Gastrocnemius medialis (tissue), 4 donors: ENCODE results near the gene NTMT1.

Experiments
- POLR2A ChIP-seq, 2 donors: fragments of 450-650 bp; IDR thresholded peaks; one replicate each; pipeline ENCODE4 v1.6.1; 2017; ENCODE audit warnings: antibody characterized with exemption in 2 of 2, mild to moderate bottlenecking in 2 of 2, moderate library complexity in 2 of 2
- TF ChIP-seq, protein P1 (sequence below), 5 experiments: fragments of 450-650 bp in 3 of 5; fragments of 200-600 bp in 2 of 5; sonication (generic) in 2 of 5; IDR thresholded peaks in 4 of 5; conservative IDR thresholded peaks in 1 of 5; 1 replicate in 4 of 5; 2 replicates in 1 of 5; pipeline ENCODE4 v1.5.1; 2016 to 2019; ENCODE audit warnings: antibody characterized with exemption in 5 of 5, mild to moderate bottlenecking in 3 of 5, moderate library complexity in 3 of 5

DNA sequence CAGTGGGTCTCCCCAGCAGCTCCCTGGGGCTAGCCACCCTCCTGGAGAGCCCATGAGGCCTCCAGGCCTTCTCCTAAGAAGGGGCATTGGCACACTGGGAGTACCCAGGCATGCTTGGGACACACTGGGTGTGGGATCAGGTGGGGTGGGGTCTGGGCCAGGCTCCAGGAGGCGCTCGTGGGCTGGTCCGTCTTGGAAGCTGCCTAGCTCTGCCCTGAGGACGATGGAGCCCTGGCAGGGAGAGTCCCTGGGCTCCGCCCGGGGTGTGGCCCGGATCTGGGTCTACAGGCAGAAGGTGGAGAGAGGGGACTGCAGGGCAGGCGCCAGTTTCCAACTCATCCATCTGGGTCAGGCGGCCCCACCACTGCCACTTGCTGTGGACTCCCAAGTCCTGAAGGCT is 41.9 kb downstream of the NTMT1 start:
- TF ChIP-seq POLR2A (IDR thresholded peaks at IDR 0.05): no peak
- TF ChIP-seq, protein P1, sequence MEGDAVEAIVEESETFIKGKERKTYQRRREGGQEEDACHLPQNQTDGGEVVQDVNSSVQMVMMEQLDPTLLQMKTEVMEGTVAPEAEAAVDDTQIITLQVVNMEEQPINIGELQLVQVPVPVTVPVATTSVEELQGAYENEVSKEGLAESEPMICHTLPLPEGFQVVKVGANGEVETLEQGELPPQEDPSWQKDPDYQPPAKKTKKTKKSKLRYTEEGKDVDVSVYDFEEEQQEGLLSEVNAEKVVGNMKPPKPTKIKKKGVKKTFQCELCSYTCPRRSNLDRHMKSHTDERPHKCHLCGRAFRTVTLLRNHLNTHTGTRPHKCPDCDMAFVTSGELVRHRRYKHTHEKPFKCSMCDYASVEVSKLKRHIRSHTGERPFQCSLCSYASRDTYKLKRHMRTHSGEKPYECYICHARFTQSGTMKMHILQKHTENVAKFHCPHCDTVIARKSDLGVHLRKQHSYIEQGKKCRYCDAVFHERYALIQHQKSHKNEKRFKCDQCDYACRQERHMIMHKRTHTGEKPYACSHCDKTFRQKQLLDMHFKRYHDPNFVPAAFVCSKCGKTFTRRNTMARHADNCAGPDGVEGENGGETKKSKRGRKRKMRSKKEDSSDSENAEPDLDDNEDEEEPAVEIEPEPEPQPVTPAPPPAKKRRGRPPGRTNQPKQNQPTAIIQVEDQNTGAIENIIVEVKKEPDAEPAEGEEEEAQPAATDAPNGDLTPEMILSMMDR (IDR thresholded peaks at IDR 0.05 in 4 of 5, conservative IDR thresholded peaks at IDR 0.05 in 1 of 5): no peak
